Pulmonary artery endothelial cell (primary cell): Measurements from ENCODE around the gene RAD51B. TPM values are rescaled to one million over a fixed set of nuclear protein-coding genes. Genes with fewer than 3 reads are reported as not detected.

ENCODE experiments used
- DNase-seq: peaks from one replicate; pipeline ENCODE4 v3.0.0-alpha.2; 2011; ENCODE audit warnings: low read depth, low spot score
- total RNA-seq: library from RNA; depleted of rRNA; stranded (reverse); fragments of >200 nt; gene quantifications from 2 replicates; pipeline ENCODE4 v1.2.3, GENCODE V29; 2014

The RAD51B gene
- total RNA-seq, 1 donor from 2014 or later, result 9.8 TPM

DNA sequence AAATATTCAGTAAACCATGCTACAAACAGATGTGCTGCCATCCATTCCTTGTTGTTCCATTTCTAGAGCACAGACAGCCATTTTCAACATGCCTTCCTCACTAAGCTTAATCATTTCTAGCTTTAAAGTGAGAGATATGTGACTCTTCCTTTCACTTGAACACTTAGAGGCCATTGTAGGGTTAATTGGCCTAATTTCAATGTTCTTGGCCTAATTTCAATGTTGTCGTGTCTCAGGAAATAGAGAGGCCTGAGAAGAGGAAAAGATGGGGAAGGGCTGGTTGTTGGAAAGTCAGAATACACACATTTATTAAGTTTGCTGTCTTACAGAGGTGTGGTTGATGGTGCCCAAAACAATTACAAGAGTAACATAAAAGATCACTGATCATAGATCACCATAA, 538.2 kb downstream of the RAD51B start:
- no peak for DNase-seq

DNA sequence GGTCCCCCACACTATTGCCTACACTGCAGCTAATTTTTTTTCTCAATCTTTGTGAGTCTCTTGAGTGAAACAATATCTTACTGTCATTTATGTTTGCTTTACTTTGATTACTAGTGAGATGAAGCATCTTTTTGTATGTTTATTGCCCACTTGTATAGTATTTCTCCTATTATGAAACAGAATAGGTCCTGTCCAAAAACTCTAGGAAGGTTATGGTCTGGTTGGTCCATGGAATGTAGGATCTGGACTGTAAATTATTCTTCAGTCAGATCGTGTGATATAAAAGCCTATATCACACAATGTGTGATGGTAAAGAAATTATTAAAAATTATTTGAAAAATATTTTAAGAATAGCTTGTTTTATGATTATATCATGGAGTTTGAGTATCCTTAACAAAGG, 538.9 kb downstream of the RAD51B start:
- DNase-seq, result no peak

DNA sequence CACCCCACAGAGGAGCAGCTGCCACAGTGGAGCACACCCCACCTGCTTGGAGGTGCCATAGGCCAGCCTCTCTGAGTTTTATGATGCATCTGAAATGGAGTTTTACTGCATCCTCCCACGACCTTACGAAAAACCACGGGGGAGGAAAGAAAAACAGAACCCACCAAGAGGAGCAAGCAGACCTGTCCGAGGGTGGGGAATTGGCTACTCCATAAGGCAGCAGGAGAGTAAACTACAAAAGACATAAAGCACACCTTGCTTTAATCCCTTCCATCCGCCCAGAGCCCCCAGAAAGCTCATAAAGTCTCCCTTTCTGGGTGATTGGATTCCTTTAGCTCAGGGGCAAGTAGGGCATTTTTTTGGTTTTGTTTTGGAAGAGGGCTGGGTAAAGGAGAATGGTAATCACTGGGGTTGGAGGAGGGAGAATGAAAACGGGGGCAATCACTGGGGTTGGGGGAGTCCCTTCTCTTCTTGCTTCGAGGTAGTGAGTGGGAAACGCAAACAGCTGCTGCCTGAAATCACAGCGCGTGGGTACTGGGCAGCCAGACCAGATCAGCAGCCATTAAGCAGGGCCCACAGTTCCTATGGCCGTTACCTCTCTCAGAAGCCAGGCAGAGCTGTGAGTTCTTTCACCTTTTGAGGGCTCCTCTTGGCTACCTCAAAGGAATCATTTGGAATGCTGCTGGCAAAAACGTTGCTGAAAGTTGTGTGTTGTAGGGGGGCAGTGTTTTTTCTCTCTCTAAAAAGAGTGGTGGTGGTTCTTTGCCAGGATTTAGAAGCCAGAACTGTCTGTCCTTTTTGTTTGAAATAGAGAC, 539.6 kb downstream of the RAD51B start:
- no peak for DNase-seq

DNA sequence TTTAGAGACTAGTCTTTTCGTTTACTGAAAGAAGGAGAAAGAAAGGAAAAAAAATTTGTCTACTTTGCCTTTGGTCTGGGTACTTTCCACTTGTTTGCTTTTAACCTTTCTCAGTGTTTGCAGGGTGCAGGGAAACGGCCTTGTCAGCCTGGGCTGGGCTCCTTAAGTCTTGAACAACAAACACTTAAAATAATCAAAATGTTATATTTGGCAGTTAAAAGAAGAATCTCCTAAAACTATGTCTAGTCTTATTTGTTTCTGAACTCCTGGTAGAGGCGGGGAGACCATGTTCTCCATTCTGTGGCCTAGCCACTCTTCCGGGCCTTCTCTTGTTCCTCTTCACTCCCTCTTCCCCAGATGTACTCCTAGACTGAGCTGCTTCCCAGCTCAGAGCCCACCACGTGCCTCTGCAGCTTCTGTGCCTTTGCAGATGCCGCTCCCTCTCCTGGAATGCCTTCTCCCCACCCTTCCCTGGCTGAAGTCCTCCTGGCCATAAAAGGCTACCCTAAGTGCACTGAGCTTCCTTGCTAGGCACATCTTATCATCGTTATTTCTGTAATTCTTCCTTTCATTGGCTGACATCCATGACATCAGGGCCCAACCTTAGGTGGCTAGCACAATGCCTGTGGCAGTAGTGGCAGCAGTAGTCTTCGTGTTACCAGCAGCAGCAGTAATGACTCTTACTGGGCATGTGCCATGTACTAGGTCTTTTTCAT, 540.4 kb downstream of the RAD51B start:
- no peak for DNase-seq

DNA sequence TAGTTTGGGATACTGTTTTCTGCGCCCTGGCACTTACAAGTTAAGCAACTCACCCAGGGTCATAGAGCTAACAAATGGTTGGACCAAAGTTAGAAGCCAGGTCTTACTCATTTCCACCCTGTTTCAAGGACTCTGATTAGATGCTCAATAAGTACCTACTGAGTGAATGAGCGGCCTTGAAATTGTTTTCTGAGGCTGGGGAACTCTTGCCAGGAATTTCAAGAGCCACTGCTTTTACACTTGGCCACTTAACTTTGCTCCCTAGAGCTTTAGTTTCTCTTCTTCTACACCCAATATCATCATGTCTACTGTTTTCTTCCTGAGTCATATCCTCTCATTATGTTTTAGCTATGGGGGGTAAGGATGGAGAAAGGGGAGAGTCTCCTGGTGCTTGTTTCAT, 541.7 kb downstream of the RAD51B start:
- peak; percentile 20 for DNase-seq

DNA sequence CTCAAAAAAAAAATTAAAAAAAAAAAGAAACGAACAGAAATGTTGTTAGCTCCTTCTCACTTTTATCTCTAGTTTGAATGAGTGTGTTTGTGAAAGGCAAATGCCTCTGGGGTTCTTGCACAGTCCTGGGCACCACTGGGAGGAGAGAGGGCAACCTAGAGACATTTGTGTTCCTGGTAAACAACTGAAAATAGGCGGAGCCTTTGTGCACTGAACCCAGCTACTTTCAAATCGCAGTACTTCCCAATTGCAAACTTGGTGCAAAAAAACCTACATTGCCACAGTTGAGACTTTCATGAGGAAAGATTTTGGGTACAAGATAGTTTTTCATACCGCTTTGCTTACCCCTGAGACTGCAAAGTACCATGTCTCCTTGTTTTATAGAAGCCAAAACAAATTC, 543.3 kb downstream of the RAD51B start:
- DNase-seq, result no peak

DNA sequence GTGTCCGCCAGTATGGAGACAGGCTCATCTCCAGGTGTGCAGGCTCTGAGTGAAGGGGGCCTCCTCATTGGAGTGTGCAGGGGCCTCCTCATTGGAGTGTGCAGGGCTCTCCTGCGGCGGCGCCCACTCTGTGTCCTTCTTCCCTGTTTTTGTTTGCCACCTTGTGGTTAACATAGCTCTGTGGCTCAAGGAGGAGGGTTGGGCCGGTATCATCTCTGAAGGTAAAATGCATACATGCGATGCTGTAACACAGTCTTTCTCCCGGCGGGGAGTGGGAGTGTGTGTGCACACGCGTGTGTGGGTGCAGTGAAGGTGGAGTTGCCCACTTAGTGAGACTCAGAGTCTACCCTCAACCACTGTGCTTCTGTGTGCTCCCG, 543.9 kb downstream of the RAD51B start:
- no peak for DNase-seq

DNA sequence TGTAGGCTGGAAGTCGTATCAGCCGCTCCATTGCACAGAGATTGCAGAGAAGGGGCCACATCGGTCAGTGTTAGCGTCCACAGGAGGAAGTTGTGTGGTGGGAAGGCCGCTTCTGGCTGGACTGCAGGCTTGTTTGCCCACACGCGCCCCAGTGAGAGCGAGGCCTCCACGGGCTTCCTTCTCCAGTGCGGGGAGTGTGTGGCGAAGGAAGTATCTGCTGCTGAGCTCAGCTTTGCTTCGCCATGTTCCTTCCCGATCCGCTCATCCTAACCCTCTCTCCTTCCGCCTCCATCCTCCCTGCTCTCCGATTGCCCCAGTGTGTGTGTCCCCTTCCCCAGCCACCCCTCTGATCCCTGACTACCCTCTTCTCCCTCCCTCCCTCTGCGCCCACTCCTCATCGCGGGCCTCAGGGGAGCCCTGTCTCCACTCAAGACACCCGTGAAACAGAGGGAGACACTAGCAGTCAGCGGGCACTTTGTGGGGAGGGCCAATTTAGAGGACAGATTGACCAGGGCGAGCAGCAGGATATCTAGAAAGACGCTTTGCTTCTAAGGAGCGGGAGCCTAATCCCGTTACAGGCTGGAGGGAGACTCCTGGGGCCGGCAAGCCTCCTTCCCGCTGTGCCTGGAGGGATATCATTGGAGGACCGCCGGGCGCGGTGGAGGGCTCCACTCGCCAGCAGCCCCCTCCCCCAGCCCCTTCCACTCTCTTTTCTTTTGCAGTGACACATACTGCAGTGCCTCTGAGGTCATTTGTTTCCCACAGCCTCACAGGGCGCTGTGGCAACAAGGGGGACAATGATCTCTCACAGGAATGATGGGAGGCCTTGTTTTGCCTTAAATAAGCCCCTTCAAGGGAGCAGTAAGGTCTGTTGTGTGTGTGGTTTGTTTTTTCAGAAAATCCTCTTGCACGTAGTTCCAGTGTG, 544.5 kb downstream of the RAD51B start:
- DNase-seq, result no peak

DNA sequence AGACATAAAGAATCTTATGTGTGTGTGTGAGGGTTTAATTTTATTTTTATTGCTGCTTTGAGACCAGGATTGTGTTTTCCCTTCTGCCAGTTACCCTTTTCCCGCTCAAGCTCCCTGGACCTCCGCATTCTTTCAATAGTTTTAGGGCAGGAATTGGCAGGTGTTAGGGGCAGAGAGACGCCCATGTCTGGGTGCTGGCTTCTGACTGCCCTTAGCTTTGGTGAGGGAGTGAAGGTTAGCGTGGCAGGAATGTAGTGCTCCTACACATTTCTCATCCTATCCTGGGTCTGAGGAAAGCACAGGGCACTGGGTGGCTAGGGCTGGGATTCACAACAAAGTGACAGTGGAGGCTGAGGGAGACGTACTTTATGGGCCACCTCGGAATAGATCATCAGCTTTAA, 545.2 kb downstream of the RAD51B start:
- no peak for DNase-seq

DNA sequence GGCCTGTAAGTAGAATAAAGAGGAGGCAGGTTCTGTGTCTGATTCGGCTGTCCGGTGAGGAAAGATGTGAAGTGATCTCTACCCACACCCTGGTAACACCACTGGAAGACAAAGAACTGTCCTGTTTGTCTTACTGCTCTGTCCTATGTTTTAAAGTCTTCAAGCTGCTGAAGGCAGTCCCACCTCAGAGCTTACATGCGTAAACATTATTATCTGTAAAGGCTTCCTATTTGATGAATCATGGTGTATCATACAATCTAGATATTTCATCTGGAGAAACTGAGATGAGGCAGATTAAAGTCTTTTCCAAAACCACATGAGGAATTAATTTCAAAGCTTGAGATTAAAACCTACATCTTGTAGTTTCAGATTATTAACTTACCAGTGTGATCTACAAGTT, 545.6 kb downstream of the RAD51B start:
- no peak for DNase-seq

DNA sequence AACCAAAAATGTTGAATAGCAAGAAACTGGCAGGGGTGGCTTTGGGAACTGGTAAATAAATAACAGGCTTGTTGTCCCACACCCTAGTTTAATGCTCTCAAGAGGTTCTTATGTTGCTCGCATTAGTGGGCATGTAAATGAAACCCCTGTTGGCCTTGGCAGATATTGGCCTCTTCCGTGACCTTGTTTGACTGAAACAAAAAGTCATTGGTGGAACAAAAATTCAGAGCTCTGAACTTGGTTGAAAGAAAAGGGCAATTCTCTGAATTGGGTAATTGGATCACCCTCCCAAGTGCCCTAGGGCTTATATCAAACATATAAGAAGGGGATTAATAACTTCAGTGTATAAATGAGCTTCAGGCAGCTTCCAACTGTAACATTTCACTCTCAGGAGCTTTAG, 547.1 kb downstream of the RAD51B start:
- DNase-seq, result no peak

DNA sequence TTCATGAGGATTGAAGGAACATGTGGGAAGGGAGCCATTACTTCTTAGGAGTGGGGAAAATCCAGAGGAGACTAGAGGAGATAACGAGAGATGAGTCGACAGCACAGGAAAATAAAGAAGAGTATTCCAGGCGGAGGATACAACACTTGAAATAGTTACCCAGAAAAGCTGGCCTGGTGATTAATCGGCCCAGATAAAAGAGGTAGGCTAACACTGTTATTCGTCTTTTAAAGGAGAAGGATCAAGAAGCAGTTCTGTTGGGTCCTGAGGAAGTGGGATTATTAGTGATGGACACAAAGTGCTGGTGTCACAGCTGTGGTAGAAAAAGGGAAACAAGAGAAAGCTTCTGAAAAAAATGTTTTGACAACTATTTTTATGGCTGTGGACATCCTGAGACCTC, 548.0 kb downstream of the RAD51B start:
- no peak for DNase-seq

DNA sequence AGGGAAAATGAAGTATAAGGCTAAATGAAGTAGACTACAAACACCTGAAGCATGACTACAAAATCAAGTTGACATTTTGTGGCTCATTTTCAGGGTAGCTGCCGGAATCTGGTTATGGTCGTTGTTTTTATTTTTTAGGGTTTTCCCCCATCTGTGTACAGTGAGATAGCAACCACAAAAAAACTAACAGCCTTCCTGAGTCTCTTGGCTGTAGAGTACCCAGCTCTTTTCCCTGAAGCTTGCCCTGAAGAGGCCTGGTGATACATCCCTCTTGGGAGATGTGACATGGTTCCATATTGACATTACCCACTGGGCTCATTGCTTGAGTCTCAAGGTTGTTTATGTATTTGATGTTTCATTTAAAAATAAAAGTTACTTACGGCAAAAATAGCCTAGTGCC, 549.3 kb downstream of the RAD51B start:
- no peak for DNase-seq

DNA sequence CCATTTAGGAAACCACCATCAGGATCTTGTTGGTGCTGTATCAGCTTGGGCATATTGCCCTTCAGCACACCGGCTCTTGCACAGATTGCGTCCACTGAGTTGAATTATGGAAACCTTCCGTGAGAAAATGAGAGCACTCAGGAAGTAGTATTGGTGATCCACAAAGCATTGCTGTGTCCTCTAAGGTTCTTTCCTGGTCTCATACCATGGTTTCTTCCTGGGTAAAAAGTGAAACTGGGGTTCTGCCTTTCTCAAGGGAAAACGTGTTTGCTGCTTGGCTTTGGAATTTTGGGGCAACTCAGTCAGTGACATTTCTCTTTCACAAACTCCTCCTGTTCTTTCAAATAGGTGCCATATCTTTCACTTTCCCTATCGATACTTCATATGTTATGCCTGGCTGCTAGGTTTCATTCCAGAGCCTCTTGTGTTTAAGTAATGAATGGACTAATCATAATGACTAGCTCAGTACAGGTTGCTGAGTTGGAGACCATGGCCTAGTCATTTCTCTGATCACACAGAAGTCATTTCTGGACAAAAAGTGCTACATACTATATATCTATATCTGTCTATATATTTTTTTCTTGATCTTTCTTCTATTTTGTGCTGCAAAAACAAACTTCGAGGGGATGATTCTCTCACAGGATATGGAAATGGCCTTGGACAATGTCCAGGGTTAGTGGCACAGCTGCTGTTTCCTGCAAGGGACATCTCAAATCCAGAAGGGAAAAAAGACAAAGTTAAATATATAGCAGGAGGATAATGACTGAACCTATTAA, 549.9 kb downstream of the RAD51B start:
- no peak for DNase-seq

DNA sequence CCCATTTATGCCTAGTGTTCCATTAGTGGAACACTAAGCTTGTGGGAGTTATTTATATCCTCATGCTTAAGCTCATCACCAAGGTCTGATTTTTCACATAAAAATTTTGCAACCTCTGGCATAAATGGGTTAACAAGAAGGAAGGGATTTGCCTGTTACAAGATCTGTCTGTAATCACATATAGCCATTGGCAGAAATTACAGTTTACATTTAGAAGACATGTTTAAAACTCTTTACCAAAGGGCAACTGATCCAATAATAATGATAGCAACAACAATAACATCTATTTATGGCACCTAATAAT, 550.4 kb downstream of the RAD51B start:
- DNase-seq, result no peak

DNA sequence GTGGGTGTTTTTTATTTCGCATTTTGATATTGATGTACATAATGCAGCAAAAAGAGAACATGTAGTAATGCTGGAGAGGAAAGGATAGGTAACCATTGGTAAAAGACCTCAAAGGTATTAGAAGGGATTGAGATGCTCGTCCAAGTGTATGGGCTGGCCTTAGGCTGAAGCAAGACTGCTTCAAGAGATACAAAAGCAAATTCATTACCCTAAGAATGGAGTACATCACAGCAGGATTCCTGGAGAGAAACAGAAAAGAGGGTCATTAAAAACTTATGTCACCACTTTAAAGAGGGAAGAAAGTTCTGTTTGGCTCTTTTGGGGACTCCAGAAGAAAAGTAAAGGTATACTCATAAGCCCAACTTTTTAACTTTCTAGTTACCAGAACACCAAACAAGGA, 552.8 kb downstream of the RAD51B start:
- no peak for DNase-seq

DNA sequence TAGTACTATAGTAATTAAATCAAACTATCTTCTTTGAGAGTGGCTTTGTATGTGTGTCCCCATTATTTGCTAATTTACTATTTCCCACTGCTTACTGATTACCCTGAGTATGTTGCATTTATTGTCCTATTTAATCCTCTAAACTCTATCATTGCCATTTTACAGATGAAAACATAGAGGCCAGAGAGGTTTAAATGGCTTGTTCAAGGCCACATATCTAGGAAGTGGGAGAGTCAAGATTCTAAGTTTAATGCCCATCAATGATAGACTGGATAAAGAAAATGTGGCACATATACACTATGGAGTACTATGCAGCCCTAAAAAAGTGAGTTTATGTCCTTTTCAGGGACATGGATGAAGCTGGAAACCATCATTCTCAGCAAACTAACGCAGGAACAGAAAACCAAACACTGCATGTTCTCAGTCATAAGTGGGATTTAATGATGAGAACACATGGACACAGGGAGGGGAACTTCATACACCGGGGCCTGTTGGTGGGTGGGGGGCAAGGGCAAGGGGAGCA, 553.6 kb downstream of the RAD51B start:
- no peak for DNase-seq

DNA sequence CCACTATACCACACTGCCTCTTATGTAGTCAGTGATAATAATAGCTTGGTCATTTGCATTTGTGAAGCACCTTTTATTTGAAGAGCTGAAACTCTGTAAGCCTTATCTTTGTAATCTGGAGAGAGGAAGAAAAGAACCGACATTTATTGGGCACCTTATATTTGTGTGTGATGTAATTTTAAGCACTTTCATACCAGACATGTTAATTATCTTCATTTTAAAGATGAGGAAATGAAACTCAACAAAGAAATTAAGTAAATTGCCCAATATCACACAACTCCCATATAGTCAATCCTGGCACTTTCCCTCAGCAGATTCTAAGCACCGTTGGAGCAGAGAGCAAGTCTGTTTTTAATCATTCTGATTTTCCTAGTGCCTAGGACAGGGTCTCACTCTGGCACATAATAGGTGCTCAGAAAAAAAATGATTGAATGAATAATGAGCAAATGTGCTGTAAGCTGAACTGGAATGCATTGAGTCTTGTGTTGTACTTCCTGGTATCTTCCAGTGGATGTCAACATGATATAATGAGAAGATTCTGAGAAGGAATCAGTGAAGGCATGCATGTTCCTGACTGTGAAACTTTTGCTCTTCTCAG, 554.4 kb downstream of the RAD51B start:
- no peak for DNase-seq

DNA sequence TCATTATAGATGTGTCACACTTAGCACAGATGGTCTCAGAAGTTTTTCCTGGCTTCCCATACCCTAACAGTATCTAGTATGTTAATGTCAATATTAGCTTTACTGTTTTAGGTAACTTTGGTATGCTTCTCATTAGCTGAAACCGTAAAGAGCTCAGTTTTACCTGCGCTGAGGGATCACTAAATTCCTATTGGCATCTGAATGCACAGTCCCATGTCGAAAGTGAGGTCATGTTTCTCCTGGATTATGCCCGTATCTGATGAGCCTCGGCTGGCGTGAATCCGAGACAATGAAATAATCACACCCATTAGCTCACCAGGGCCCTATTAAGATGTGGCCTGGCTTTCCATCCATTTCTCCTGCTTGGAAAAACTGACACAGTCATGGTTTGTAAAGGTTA, 555.1 kb downstream of the RAD51B start:
- no peak for DNase-seq

DNA sequence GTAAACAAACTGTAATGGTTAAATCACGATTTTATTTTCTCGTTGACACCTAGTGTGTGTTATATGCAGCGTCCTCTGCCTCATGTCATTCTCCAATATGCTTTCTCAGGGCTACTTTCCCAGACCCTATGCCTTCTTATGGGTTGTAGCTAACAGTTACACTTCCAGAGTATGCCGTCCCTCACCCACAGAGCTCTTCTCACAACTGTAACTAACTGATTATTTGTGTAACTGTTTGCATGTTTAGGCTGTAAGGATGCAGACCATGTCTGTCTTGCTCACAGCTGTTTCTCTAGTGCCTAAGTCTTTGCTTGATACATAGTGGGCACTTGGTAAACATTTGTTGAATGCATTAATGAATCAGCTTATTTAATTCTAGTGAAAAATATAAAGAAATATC, 555.8 kb downstream of the RAD51B start:
- DNase-seq, result no peak
